GM18858 (cell line): ENCODE results near the gene PACS1.
"Not testable (repeated sequence)": the region's sequence is repeated elsewhere in the genome, so short reads cannot be mapped to it uniquely, and the experiment has no call there.

Source experiments
- ATAC-seq: cut with Tn5 transposase; IDR thresholded peaks from one replicate; pipeline ENCODE4 v1.9.1; 2021; ENCODE audit not compliant: unreplicated experiment

PACS1 gene

GRCh38 chr11:66268952-66269905, 199.2 kb downstream of the PACS1 start:
- ATAC-seq, result no peak

DNA sequence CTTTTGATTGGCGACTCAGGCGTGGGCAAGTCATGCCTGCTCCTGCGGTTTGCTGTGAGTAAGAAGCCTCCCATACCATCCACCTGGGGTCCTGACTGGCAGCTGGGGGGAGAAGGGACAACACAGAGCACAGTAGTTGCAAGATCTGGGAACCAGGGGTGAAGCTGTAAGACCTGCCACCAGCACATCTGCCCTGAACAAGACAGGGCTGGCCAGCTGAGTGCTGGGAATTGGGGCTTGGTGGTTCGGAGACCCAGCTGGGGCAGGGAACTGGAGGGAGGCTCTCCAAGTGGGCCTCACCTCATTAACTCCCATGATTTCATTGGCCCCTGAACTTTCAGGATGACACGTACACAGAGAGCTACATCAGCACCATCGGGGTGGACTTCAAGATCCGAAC, 201.7 kb downstream of the PACS1 start:
- no peak for ATAC-seq

DNA sequence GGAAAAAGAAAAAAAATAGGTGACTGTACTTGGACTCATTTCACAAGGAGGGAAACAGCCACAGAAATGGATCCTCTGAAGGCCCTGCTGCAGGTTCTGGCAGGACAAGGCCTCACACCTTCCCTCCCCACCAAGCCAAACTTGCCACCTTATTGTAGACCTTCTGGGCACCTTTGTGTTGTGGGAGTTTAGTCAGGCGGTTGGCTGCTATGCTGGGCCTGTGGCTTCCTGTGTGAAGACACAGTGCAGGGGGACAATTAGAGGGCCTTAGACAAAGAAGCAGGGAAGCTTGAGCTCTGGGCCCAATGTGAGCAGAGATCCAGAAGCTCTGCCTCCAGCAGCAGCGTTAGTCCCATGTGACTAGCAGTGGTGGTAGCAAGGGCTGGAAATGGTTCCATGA, 202.5 kb downstream of the PACS1 start:
- ATAC-seq, result no peak

GRCh38 chr11:66274219-66274618, 204.1 kb downstream of the PACS1 start:
- no peak for ATAC-seq

DNA sequence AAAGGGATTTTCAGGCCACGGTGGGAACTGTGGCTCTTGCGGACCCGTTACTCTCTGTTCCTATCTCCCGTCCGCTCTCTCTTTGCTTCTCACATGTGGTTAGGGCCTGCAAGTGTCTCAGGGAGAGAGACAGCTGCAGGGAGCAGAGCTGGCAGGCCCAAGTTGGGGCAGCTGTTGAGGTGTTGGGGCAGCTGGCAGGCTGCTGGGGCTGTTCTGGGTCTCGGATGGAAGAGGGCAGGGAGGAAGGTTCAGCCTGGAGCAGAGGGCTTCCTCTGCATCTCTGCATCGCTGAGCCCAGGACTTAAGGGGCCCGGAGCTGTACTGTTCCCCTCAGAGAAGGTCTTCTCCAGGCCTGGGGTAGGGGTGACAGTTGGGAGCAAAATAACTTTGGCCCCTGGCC, 205.3 kb downstream of the PACS1 start:
- no peak for ATAC-seq

- no peak for ATAC-seq
Measured at GRCh38 chr11:66275984-66276612, 206.0 kb downstream of the PACS1 start.

GRCh38 chr11:66276619-66277018, 206.5 kb downstream of the PACS1 start:
- not testable (repeated sequence) for ATAC-seq

DNA sequence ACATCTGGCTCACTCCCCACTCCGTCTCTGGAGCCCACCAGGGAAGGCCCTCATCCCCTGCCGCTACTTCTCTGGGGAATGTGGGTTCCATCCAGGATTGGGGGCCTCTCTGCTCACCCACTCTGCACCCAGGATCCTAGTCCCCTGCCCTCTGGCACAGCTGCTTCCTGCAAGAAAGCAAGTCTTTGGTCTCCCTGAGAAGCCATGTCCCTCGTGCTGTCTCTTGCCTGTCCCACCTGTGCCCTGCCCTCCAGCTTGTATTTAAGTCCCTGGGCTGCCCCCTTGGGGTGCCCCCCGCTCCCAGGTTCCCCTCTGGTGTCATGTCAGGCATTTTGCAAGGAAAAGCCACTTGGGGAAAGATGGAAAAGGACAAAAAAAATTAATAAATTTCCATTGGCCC, 207.0 kb downstream of the PACS1 start:
- ATAC-seq, result not testable (repeated sequence)

- ATAC-seq, result no peak
Measured at GRCh38 chr11:66277471-66278362, 207.6 kb downstream of the PACS1 start, which contains the start of gene CNIH2. Gene CNIH2, plus strand, starts transcription at chr11:66278175. Its CDS starts 282 bp downstream, at chr11:66278457.

DNA sequence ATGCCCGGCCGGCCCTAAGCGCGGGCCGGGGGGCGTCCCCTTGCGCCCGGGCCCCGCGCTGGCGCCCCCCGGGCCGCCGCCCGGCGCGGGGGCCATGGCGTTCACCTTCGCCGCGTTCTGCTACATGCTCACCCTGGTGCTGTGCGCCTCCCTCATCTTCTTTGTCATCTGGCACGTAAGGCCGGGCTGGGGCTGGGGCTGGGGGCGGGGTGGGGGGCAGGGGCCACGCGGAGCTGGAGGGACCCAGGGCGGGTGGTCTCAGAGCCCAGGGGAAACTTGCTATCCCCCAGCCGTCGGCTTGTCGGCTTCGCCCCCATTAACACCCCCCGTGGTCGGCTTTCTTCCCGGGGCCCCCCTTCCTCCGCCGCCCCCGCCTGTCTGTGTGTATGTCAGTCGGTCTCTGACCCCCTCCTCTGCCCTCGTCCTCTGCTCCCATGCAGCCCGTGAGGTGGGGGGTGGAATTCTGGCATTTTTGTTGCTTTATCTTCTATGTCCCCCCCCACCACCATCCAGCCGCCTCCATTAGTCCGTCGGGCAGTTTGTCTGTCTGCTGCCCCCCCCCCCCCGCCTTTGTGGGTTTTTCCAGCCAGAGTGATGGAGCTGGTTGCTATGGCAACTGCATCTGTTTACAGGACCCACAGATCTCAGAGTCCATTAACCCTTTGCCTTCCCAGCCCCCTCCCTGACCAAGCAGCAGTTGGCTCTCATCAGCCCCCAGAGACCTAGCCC, 208.5 kb downstream of the PACS1 start:
- ATAC-seq, result no peak

- no peak for ATAC-seq
Measured at GRCh38 chr11:66279092-66279734, 209.1 kb downstream of the PACS1 start.

DNA sequence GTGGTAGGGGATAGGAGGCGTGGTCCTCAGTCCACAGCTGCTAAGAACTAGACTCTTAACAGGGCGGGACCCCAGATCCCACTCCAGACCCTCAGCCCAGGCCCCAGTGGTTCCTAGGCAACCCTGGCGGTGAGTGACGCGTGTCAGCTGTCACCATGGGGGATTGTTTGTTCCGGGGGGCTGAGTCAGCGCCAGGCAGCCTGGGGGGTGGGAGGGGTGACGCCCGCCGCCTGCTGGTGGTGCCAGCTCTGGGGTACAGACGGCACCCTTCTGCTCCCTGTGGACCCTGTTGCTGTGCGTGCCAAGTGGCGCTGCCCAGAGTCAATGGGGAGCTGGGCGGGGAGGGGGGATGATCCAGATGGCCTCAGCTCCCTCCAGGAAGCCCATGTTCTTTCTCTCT, 210.4 kb downstream of the PACS1 start:
- no peak for ATAC-seq

- ATAC-seq, result no peak
Measured at GRCh38 chr11:66281001-66281400, 210.9 kb downstream of the PACS1 start.

DNA sequence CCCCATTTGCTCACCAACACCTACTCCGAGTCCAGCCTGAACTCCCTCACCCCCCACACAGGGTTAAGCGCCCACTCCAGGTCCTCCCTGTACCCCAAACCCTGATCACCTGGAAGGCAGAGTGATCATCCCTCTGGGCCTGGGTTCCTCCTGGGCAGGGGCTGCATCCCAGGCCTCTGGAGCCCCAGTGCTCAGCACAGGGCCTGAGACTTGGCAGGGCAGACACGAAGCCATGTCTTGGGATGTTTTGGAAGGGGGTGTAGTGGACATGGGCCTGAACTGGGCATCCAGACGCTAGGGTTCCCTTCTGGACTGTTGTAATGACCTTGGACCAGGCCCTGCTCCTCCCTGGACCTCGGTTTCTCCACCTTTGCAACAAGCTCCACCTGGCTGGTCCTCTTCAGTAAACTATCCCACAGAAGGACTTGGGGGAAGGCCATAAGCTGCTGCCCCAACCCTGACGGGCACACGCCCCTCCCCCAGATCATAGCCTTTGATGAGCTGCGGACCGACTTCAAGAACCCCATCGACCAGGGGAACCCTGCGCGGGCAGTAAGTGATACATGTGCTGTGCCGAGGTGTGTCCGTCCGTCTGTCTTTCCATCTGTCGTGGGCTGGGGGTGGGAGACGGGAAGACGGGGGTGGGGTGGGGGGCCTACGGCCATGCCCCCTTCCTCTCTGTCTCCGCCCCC, 211.8 kb downstream of the PACS1 start:
- ATAC-seq, result no peak

- ATAC-seq, result peak; percentile 89
Measured at GRCh38 chr11:66282468-66283455, 212.7 kb downstream of the PACS1 start.

DNA sequence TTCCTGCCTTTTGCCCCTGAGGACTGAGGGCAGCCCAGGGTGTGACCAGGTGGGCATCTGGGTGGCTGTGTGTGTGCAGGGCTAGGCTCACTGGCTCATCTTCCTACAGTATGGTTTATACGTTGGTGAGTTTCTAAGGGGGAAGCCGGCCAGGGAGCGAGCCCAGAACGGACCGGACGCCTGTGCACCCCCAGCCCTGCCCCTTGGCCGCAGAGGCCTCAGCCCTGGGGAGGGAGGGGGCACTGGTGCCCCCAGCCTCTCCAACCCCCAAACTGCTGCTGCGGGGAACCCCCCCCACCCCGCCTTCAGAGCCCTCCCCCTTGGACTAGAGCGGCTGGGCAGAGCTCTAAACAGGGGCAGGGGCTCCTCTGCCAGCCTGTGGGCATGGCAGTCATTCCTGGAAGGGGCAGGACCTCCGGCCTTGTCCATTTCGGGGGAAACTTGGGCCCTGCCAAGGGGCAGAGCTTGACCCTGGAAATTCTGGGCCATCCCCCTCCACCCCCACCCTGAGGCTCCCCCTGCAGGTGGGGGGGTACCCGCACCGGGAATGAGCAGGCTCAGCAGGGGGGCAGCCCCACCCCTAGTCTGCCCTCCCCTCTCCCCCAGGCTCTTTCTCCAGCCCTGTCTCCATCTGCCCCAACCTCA, 213.5 kb downstream of the PACS1 start:
- ATAC-seq, result no peak

GRCh38 chr11:66284526-66285078, 214.5 kb downstream of the PACS1 start:
- no peak for ATAC-seq
